ENCODE results near the gene SIN3B. TPM values are rescaled to one million over a fixed set of nuclear protein-coding genes. Genes with fewer than 3 reads are reported as not detected.

Gene SIN3B
- total and polyA plus RNA-seq, 9 of the 15 experiments (the other 6 are each of a cell fraction or from before 2014, with no cell fraction given), result 0.51 to 34.2 (median 14.3) TPM

DNA sequence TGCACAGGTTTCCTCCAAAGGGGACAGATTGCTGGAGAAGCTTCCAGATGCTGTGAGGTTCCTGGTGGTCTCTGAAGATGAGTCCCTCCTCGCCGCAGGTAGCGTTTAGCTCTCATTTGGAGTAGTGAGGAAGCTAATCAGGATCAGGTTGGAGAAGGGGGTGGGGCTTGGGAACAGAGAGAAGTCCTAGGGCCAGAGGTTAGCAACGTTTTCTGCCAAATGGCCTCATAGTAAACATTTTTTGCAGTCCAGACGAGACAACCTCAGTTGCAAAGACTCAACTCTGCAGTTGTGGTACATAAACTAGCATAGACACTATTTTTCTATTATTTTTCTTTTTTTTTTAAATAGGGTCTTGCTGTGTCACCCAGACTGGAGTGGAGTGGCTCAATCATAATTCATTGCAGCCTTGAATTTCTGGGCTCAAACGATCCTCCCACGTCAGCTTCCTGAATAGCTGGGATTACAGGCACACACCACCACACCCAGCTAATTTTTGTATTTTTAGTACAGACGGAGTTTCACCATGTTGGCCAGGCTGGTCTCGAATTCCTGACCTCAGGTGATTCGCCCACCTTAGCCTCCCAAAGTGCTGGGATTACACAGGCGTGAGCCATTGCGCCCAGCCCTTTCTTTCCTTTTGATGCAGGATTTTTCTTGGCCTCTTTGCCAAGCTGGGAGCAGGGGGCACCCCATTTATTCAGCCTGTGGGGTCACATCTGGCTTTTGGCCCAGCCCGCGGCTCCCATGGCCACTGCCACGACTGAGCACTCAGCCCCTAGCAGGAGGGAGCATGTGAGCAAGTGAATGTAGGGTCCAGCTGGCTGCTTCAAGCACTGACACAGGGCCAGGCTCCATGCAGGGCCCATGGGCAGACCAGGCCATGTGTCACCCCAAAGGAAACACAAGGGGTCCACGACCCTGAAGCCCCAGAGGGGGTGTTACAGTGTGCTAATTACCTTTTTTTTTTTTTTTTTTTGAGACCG is 34.4 kb upstream of the SIN3B start (continued):
- TF ChIP-seq NELFE (IDR thresholded peaks at IDR 0.05; ENCODE audit: insufficient read depth, insufficient read length), result no peak
- TF ChIP-seq, protein P1, sequence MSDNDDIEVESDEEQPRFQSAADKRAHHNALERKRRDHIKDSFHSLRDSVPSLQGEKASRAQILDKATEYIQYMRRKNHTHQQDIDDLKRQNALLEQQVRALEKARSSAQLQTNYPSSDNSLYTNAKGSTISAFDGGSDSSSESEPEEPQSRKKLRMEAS (CRISPR knock-in tag; IDR thresholded peaks at IDR 0.05), result no peak

DNA sequence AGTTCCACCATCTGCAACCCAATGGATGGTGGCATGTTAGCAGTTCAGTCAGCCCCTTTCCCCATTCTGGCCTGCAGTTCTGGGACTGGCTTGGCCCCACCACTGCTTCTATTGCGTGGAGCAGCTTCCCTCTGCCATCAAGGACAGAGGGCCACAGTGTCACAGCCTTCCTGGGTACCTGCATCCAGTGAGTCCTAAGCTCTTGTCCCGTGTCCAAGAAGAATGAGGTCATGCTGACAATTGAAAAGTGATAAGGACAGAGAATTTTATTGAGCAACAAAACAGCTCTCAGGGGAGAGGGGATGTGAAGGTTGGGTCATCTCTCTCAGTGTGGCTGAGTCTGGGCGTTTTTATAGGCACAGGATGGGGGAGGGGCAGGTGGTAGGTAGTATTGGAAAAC is 33.5 kb upstream of the SIN3B start:
- H3K27me3 ChIP-seq (ENCODE audit: control insufficient read depth in 2 of 2, insufficient read depth in 2 of 2, low read length in 2 of 2), result peaks cover 3 to 21% of the 10 kb centered on the region in 2 experiments
- H3K79me2 ChIP-seq (ENCODE audit: control insufficient read depth, insufficient read depth, low read length), result no peaks in the 10 kb centered on the region
- no peak overlapping the region for H2AFZ ChIP-seq (ENCODE audit: low read depth, low read length)
- POLR2A ChIA-PET, result no interaction called here
- intact Hi-C loops (cut with micrococcal nuclease), result no loop called here
- BruUV-seq (replicated peaks), result no TSS peak
- no peaks in the 10 kb centered on the region for H4K20me1 ChIP-seq (replicated peaks; ENCODE audit: control insufficient read depth, insufficient read depth, low read length)
- no peak overlapping the region for H3K27ac ChIP-seq (ENCODE audit: extremely low read depth, low read depth, low read length)
- DNase-seq (ENCODE audit: extremely low read depth in 1 of 4, low spot score in 3 of 4) (no peak), FAIRE-seq (no peak), ATAC-seq (no peak)
- no peaks in the 10 kb centered on the region for H3K9me1 ChIP-seq (ENCODE audit: control insufficient read depth, insufficient read depth, low read length)
- 2% methylated on average over 3 of the region's 3 CpGs for WGBS (ENCODE audit: insufficient coverage, low coverage, missing lambda C conversion rate)
- CTCF ChIA-PET (ENCODE audit: low intra/inter-chr PET ratio), result no interaction called here
- in situ Hi-C loops (cut with MboI), result no loop called here
- H3K4me1 ChIP-seq (replicated peaks in 1 of 2; ENCODE audit: control insufficient read depth in 2 of 2, insufficient read depth in 2 of 2, low read length in 2 of 2), result no peaks in the 10 kb centered on the region
- H3K9me3 ChIP-seq (replicated peaks; ENCODE audit: control insufficient read depth, insufficient read depth, low read depth, low read length), result no peaks in the 10 kb centered on the region; the same call in 1 of the 2 replicates
- no peak for TF ChIP-seq PHB2 (IDR thresholded peaks at IDR 0.05; ENCODE audit: low read depth)
- no peak for TF ChIP-seq PHB (CRISPR knock-in tag; IDR thresholded peaks at IDR 0.05)
- TF ChIP-seq ZFP36 (IDR thresholded peaks at IDR 0.05; ENCODE audit: low read depth, low read length, partially characterized antibody), result peak; percentile 58
- TF ChIP-seq ZBTB5 (IDR thresholded peaks at IDR 0.05), result no peak
- TF ChIP-seq ZNF740 (CRISPR knock-in tag; IDR thresholded peaks at IDR 0.05), result no peak
- TF ChIP-seq ZNF740 (tag; IDR thresholded peaks at IDR 0.05), result no peak
- TF ChIP-seq, protein P2, sequence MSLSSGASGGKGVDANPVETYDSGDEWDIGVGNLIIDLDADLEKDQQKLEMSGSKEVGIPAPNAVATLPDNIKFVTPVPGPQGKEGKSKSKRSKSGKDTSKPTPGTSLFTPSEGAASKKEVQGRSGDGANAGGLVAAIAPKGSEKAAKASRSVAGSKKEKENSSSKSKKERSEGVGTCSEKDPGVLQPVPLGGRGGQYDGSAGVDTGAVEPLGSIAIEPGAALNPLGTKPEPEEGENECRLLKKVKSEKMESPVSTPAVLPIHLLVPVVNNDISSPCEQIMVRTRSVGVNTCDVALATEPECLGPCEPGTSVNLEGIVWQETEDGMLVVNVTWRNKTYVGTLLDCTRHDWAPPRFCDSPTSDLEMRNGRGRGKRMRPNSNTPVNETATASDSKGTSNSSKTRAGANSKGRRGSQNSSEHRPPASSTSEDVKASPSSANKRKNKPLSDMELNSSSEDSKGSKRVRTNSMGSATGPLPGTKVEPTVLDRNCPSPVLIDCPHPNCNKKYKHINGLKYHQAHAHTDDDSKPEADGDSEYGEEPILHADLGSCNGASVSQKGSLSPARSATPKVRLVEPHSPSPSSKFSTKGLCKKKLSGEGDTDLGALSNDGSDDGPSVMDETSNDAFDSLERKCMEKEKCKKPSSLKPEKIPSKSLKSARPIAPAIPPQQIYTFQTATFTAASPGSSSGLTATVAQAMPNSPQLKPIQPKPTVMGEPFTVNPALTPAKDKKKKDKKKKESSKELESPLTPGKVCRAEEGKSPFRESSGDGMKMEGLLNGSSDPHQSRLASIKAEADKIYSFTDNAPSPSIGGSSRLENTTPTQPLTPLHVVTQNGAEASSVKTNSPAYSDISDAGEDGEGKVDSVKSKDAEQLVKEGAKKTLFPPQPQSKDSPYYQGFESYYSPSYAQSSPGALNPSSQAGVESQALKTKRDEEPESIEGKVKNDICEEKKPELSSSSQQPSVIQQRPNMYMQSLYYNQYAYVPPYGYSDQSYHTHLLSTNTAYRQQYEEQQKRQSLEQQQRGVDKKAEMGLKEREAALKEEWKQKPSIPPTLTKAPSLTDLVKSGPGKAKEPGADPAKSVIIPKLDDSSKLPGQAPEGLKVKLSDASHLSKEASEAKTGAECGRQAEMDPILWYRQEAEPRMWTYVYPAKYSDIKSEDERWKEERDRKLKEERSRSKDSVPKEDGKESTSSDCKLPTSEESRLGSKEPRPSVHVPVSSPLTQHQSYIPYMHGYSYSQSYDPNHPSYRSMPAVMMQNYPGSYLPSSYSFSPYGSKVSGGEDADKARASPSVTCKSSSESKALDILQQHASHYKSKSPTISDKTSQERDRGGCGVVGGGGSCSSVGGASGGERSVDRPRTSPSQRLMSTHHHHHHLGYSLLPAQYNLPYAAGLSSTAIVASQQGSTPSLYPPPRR (CRISPR knock-in tag; IDR thresholded peaks at IDR 0.05; ENCODE audit: borderline replicate concordance), result no peak
- H3K4me3 ChIP-seq, result no peak overlapping the region
- H3K9ac ChIP-seq (ENCODE audit: insufficient read depth in 1 of 2, low read depth in 2 of 2, low read length in 2 of 2), result no peak overlapping the region
- H3K36me3 ChIP-seq (ENCODE audit: control insufficient read depth, insufficient read depth, low read length), result no peaks in the 10 kb centered on the region
- no peak overlapping the region for H3K4me2 ChIP-seq (ENCODE audit: insufficient read depth, low read length)
